PC-9 (cell line): ENCODE data around the gene ARHGAP42.

Source experiments
- CTCF ChIP-seq: fragments of 200-600 bp; sonication (generic); conservative IDR thresholded peaks from 2 replicates; pipeline ENCODE4 v1.6.1; 2017; ENCODE audit warnings: mixed run types, antibody characterized with exemption, mild to moderate bottlenecking, moderate library complexity
- EZH2 ChIP-seq: fragments of 200-600 bp; sonication (generic); IDR thresholded peaks from 2 replicates; pipeline ENCODE4 v1.8.0; 2017; ENCODE audit warnings: antibody characterized with exemption, low read depth

GRCh38 chr11:100984668-100985067 lies 297.6 kb downstream of the ARHGAP42 start:
- TF ChIP-seq EZH2 (no peak), CTCF (no peak)
